IMR-90 (cell line): ENCODE measurements around the gene FAM162A. TPM values are rescaled to one million over a fixed set of nuclear protein-coding genes. Genes with fewer than 3 reads are reported as not detected.

Experiments used
- microRNA-seq, 2 experiments: library from miRNA; stranded (forward) in 1 of 2; unstranded in 1 of 2; fragments of 10-50 nt in 1 of 2; fragments of <30 nt in 1 of 2; gene quantifications in 1 of 2; microRNA quantifications in 1 of 2; one replicate each; pipeline versions ENCODE3 to v1.1.0; 2013 to 2020; ENCODE audit not compliant: insufficient read depth in 1 of 2, insufficient read length in 1 of 2, unreplicated experiment in 1 of 2
- polyA plus RNA-seq, 3 experiments: library from polyadenylated mRNA; depleted of rRNA; stranded (reverse); fragments of >200 nt; gene quantifications; 2 replicates each; pipeline ENCODE4 v1.2.3, GENCODE V29; 2012; ENCODE audit warnings: low replicate concordance in 1 of 3
- small RNA-seq, 5 experiments: library from RNA; depleted of rRNA; stranded (forward); fragments of <200 nt; gene quantifications; one replicate each; pipeline ENCODE3, GENCODE V24; 2012
- total RNA-seq: library from RNA; depleted of rRNA; stranded (reverse); fragments of >200 nt; gene quantifications from 2 replicates; pipeline ENCODE4 v1.2.3, GENCODE V29; 2012; rRNA removed

FAM162A gene
- total and polyA plus RNA-seq, 2 of the 4 experiments (the other 2 are of a cell fraction): 33.9 to 66.8 TPM

Small RNA genes within 50 kb of the gene (microRNA-seq; reads per million reads assigned to microRNA genes)
- gene AC083798.1 (ENCODE audit: insufficient read depth, insufficient read length): not detected

Small RNA genes within 50 kb of the gene (small RNA-seq; reads per million reads assigned to genes)
- 0 reads per million in 5 experiments for gene AC083798.1

Other genes starting within 250 kb of the FAM162A start
- gene CASR, start 200.5 kb upstream of the FAM162A start, total RNA-seq: not detected in 2 replicates
- not detected in 2 replicates for gene CASR, start 200.5 kb upstream of the FAM162A start, polyA plus RNA-seq (2012; rRNA removed)
- not detected in 2 replicates for gene CSTA, start 58.9 kb upstream of the FAM162A start, total RNA-seq
- gene CSTA, start 58.9 kb upstream of the FAM162A start, polyA plus RNA-seq (2012; rRNA removed): 0.16 and 0.17 TPM in 2 replicates
- gene MIX23, start 951 bp upstream of the FAM162A start, total RNA-seq: 10.0 and 65.8 TPM in 2 replicates
- gene MIX23, start 951 bp upstream of the FAM162A start, polyA plus RNA-seq (2012; rRNA removed): 12.9 and 26.7 TPM in 2 replicates
- gene WDR5B, start 31.9 kb downstream of the FAM162A start, total RNA-seq: 5.6 and 9.2 TPM in 2 replicates
- gene WDR5B, start 31.9 kb downstream of the FAM162A start, polyA plus RNA-seq (2012; rRNA removed): 2.3 and 3.1 TPM in 2 replicates
- 53.3 and 112 TPM in 2 replicates for gene KPNA1, start 130.8 kb downstream of the FAM162A start, total RNA-seq
- gene KPNA1, start 130.8 kb downstream of the FAM162A start, polyA plus RNA-seq (2012; rRNA removed): 27.6 and 30.6 TPM in 2 replicates
- gene PARP9, start 180.1 kb downstream of the FAM162A start, total RNA-seq: 7.7 and 8.6 TPM in 2 replicates
- gene PARP9, start 180.1 kb downstream of the FAM162A start, polyA plus RNA-seq (2012; rRNA removed): 5.5 and 6.7 TPM in 2 replicates
- 7.9 and 8.9 TPM in 2 replicates for gene DTX3L, start 180.2 kb downstream of the FAM162A start, total RNA-seq
- gene DTX3L, start 180.2 kb downstream of the FAM162A start, polyA plus RNA-seq (2012; rRNA removed): 3.0 and 4.1 TPM in 2 replicates
- not detected in 2 replicates for gene PARP15, start 193.5 kb downstream of the FAM162A start, total RNA-seq
- gene PARP15, start 193.5 kb downstream of the FAM162A start, polyA plus RNA-seq (2012; rRNA removed): 0.03 and 0.10 TPM in 2 replicates